HepG2 (cell line): ENCODE data around the gene CPLANE2. TPM values are rescaled to one million over a fixed set of nuclear protein-coding genes. Genes with fewer than 3 reads are reported as not detected.

Source experiments
- ATAC-seq: fragments of 200-7000 bp; cut with Tn5 transposase; 3 replicates; pipeline ENCODE4 v1.9.1; 2020; ENCODE audit warnings: mild to moderate bottlenecking, moderate library complexity
- BruUV-seq: library from RNA; stranded (reverse); fragments of 400-500 nt; replicated peaks from 2 replicates; lab custom pipeline; 2021; lab: Mats Ljungman, UMichigan
- CTCF ChIA-PET: fragments of 300-600 bp; formaldehyde crosslinking; extraction: SDS; loops from one replicate; lab custom pipeline; 2021; ENCODE audit warnings: low total read pairs, inconsistent platforms, low intra/inter-chr PET ratio; lab: Yijun Ruan, JAX
- POLR2A ChIA-PET: fragments of 350-600 bp; sonication (Branson Sonifier 250); formaldehyde crosslinking; loops from one replicate; lab custom pipeline; 2020; ENCODE audit warnings: antibody characterized with exemption, inconsistent platforms; lab: Yijun Ruan, JAX
- DNase-seq: peaks from one replicate; pipeline ENCODE4 v3.0.0-alpha.2; 2015; ENCODE audit warnings: low spot score
- FAIRE-seq: peaks from 3 replicates; lab custom pipeline; 2011; peaks lifted over from hg19 to GRCh38; lab: Jason Lieb, UNC
- H2AFZ ChIP-seq: one replicate; pipeline ENCODE4 v1.6.1; 2011; ENCODE audit warnings: low read length, inconsistent platforms
- H3K27ac ChIP-seq: fragments of 300-600 bp; 3 replicates; pipeline ENCODE4 v1.8.0; 2011; ENCODE audit warnings: mixed run types, mild to moderate bottlenecking, mixed read lengths, low read length, inconsistent platforms; ENCODE audit not compliant: insufficient read depth; ENCODE audit errors: extremely low read length
- H3K27me3 ChIP-seq, 2 experiments: fragments of 200-600 bp in 1 of 2; 2 replicates in 1 of 2; 3 replicates in 1 of 2; pipeline versions ENCODE4 v1.6.0 to v1.8.0; 2011; ENCODE audit warnings: low read length in 2 of 2, mild to moderate bottlenecking in 2 of 2, moderate library complexity in 2 of 2, inconsistent platforms in 1 of 2; ENCODE audit not compliant: insufficient read depth in 2 of 2, control insufficient read depth in 1 of 2
- H3K36me3 ChIP-seq, 2 experiments: fragments of 200-600 bp in 1 of 2; replicated peaks in 1 of 2; 2 replicates in 1 of 2; 3 replicates in 1 of 2; pipeline versions ENCODE4 v1.5.1 to v1.8.0; 2011; ENCODE audit warnings: low read length in 2 of 2, inconsistent platforms in 1 of 2; ENCODE audit not compliant: insufficient read depth in 2 of 2, control insufficient read depth in 1 of 2
- H3K4me1 ChIP-seq: 2 replicates; pipeline ENCODE4 v1.5.1; 2012; ENCODE audit warnings: low read length, inconsistent platforms; ENCODE audit not compliant: insufficient read depth
- H3K4me2 ChIP-seq: 2 replicates; pipeline ENCODE4 v1.6.0; 2011; ENCODE audit warnings: low read depth, low read length, inconsistent platforms
- H3K4me3 ChIP-seq, 3 experiments: fragments of 200-600 bp in 1 of 3; sonication (generic), shearing (Covaris generic) in 1 of 3; replicated peaks in 1 of 3; 2 replicates each; pipeline ENCODE4 v1.5.1; 2011 to 2016; ENCODE audit warnings: low read length in 3 of 3, inconsistent platforms in 2 of 3, low read depth in 2 of 3, mild to moderate bottlenecking in 2 of 3, control low read depth in 1 of 3, mixed read lengths in 1 of 3; ENCODE audit not compliant: insufficient read depth in 1 of 3
- H3K79me2 ChIP-seq: one replicate; pipeline ENCODE4 v1.6.1; 2011; ENCODE audit warnings: low read length, inconsistent platforms; ENCODE audit not compliant: insufficient read depth
- H3K9ac ChIP-seq: 2 replicates; pipeline ENCODE4 v1.6.0; 2011; ENCODE audit warnings: mild to moderate bottlenecking, low read depth, low read length, inconsistent platforms; ENCODE audit not compliant: insufficient read depth
- H3K9me3 ChIP-seq: 2 replicates; pipeline ENCODE4 v1.5.1; 2012; ENCODE audit warnings: mild to moderate bottlenecking, low read length
- H4K20me1 ChIP-seq: 2 replicates; pipeline ENCODE4 v1.6.0; 2011; ENCODE audit warnings: inconsistent platforms, mild to moderate bottlenecking, low read length, moderate library complexity; ENCODE audit not compliant: insufficient read depth
- ZFP90 ChIP-seq: sonication (generic); formaldehyde crosslinking; IDR thresholded peaks from 2 replicates; pipeline ENCODE4 v1.8.0; 2022; ENCODE audit warnings: missing genetic modification reagents, mild to moderate bottlenecking, inconsistent platforms, borderline replicate concordance
- ZKSCAN5 ChIP-seq: sonication (generic); formaldehyde crosslinking; IDR thresholded peaks from 2 replicates; pipeline ENCODE4 v1.5.1; 2020; ENCODE audit warnings: mild to moderate bottlenecking, missing genetic modification reagents
- ZNF589 ChIP-seq: sonication (generic); formaldehyde crosslinking; conservative IDR thresholded peaks from 2 replicates; pipeline ENCODE4 v1.8.0; 2022; ENCODE audit warnings: mild to moderate bottlenecking, moderate library complexity, missing genetic modification reagents
- WGBS: methylation state at CpG from one replicate; pipeline ENCODE4 v1.1.6; 2017; ENCODE audit warnings: low lambda C conversion rate; 5-methylcytosine and 5-hydroxymethylcytosine counted together
- in situ Hi-C: cut with HindIII; loops from 2 replicates; pipeline ENCODE4 v1.10.0; 2017; ENCODE audit warnings: low pct_unique_long_range_greater_than_20kb; ENCODE audit not compliant: extremely low pct_ligation_motif_present
- intact Hi-C: fragments of 100-400 bp; cut with micrococcal nuclease; formaldehyde crosslinking; loops from one replicate; pipeline ENCODE4 v1.10.0; 2022; ENCODE audit not compliant: unreplicated experiment
- polyA plus RNA-seq, 8 experiments: library from polyadenylated mRNA; depleted of rRNA in 3 of 8; stranded (reverse) in 7 of 8; unstranded in 1 of 8; fragments of >200 nt; fragmentation: Illumina TruSeq in 4 of 8; extraction: Trizol in 4 of 8; gene quantifications; 2 replicates each; pipeline versions ENCODE4 v1.2.1 to v1.2.3, GENCODE V29; 2011 to 2016; ENCODE audit warnings: low read depth in 4 of 8, missing spikeins in 1 of 8, mixed read lengths in 1 of 8; ENCODE audit not compliant: insufficient read depth in 1 of 8
- total RNA-seq, 5 experiments: library from RNA; depleted of rRNA; stranded (reverse); fragments of >200 nt; fragmentation: Illumina TruSeq; extraction: Trizol; gene quantifications; 2 replicates each; pipeline ENCODE4 v1.2.3, GENCODE V29; 2016; ENCODE audit warnings: low read depth in 1 of 5
- TF ChIP-seq, protein P1 (sequence below): IDR thresholded peaks from 2 replicates; pipeline ENCODE4 v1.6.1; 2016; ENCODE audit warnings: low read depth, control low read depth
- TF ChIP-seq, protein P2 (sequence below): sonication (generic); formaldehyde crosslinking; IDR thresholded peaks from 2 replicates; pipeline ENCODE4 v1.9.0; 2022; ENCODE audit warnings: missing genetic modification reagents, mild to moderate bottlenecking, borderline replicate concordance
- TF ChIP-seq, protein P3 (sequence below): sonication (generic); formaldehyde crosslinking; IDR thresholded peaks from 2 replicates; pipeline ENCODE4 v1.4.0; 2020; ENCODE audit warnings: missing genetic modification reagents

Gene CPLANE2
- total and polyA plus RNA-seq, 2 of the 13 experiments (the other 11 are each of a cell fraction or from before 2014, with no cell fraction given) = 0.29 to 1.6 TPM

DNA sequence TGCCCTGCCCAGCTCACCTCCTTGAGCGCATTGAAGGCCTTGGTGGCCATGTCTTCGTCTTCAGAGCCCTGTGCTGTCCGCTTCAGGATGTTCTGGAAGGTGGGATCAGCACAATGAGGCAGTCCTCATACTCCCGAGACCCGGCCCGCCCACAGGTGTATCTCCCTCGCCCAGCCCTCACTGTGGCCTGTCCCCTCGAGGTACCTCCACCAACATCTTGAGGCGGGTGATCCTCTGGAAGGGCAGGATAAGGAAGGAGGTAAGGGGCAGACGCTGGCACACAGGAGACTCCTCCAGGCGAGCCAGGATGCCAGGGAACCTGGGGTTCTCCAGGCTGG is 31.7 kb downstream of the CPLANE2 start:
- Histone ChIP-seq H3K79me2 (no peaks in the 10 kb centered on the region), H3K9me3 (no peaks in the 10 kb centered on the region), H2AFZ (no peak overlapping the region), H3K4me1 (peaks cover 34% of the 10 kb centered on the region), H3K27ac (no peak overlapping the region), H3K27me3 (peaks cover 5 to 22% of the 10 kb centered on the region in 2 experiments; a peak in 3 of 5 replicates), H3K4me2 (peak overlapping the region; percentile 86; the same call in 1 of the 2 replicates), H3K4me3 (peak overlapping the region in 1 of 3 experiments; percentile 29; a peak in 1 of 6 replicates), H4K20me1 (no peaks in the 10 kb centered on the region)
- in situ Hi-C loops (loop anchor here (5.0 kb wide), 1 partner anchor 37 kb away; no protein-coding TSS in a partner anchor), intact Hi-C loops (loop anchor here (1.0 to 2.0 kb wide), 2 partner anchors 31 to 39 kb away; partner anchors contain the start of gene CPLANE2)
- peak; percentile 1; the same call in 1 of the 3 replicates for ATAC-seq
- no TSS peak for BruUV-seq
- no peak for FAIRE-seq
- DNase-seq = no peak
- TF ChIP-seq, protein P1, sequence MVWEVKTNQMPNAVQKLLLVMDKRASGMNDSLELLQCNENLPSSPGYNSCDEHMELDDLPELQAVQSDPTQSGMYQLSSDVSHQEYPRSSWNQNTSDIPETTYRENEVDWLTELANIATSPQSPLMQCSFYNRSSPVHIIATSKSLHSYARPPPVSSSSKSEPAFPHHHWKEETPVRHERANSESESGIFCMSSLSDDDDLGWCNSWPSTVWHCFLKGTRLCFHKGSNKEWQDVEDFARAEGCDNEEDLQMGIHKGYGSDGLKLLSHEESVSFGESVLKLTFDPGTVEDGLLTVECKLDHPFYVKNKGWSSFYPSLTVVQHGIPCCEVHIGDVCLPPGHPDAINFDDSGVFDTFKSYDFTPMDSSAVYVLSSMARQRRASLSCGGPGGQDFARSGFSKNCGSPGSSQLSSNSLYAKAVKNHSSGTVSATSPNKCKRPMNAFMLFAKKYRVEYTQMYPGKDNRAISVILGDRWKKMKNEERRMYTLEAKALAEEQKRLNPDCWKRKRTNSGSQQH = no peak
- TF ChIP-seq, protein P2, sequence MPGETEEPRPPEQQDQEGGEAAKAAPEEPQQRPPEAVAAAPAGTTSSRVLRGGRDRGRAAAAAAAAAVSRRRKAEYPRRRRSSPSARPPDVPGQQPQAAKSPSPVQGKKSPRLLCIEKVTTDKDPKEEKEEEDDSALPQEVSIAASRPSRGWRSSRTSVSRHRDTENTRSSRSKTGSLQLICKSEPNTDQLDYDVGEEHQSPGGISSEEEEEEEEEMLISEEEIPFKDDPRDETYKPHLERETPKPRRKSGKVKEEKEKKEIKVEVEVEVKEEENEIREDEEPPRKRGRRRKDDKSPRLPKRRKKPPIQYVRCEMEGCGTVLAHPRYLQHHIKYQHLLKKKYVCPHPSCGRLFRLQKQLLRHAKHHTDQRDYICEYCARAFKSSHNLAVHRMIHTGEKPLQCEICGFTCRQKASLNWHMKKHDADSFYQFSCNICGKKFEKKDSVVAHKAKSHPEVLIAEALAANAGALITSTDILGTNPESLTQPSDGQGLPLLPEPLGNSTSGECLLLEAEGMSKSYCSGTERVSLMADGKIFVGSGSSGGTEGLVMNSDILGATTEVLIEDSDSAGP (CRISPR knock-in tag) = 0 out of 2 replicates have a peak, but pooled peaks have one; percentile 5
- TF ChIP-seq ZFP90 (no peak), ZKSCAN5 (CRISPR knock-in tag) (no peak), ZNF589 (CRISPR knock-in tag) (no peak)
- TF ChIP-seq, protein P3, sequence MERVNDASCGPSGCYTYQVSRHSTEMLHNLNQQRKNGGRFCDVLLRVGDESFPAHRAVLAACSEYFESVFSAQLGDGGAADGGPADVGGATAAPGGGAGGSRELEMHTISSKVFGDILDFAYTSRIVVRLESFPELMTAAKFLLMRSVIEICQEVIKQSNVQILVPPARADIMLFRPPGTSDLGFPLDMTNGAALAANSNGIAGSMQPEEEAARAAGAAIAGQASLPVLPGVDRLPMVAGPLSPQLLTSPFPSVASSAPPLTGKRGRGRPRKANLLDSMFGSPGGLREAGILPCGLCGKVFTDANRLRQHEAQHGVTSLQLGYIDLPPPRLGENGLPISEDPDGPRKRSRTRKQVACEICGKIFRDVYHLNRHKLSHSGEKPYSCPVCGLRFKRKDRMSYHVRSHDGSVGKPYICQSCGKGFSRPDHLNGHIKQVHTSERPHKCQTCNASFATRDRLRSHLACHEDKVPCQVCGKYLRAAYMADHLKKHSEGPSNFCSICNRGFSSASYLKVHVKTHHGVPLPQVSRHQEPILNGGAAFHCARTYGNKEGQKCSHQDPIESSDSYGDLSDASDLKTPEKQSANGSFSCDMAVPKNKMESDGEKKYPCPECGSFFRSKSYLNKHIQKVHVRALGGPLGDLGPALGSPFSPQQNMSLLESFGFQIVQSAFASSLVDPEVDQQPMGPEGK (CRISPR knock-in tag) = 0 out of 2 replicates have a peak, but pooled peaks have one; percentile 6
- TF ChIP-seq, all 625 proteins: peak for 2
- POLR2A ChIA-PET = no interaction called here
- WGBS = 77% methylated on average over 3 of the region's 11 CpGs
- CTCF ChIA-PET = interaction anchor here (1.9 kb wide), 1 partner anchor 39 kb away, joined by 14 read pairs; no protein-coding TSS in a partner anchor
- Histone ChIP-seq H3K36me3 (no peaks in the 10 kb centered on the region), H3K9ac (no peak overlapping the region)
